Keratinocyte (primary cell): ENCODE results near the gene RPL32.

ENCODE experiments used
- EZH2 ChIP-seq: IDR thresholded peaks from one replicate; pipeline ENCODE4 v1.6.1; 2012; ENCODE audit warnings: inconsistent platforms, mild to moderate bottlenecking, low read length, moderate library complexity
- TF ChIP-seq, protein P1 (sequence below), 3 experiments: IDR thresholded peaks in 1 of 3; conservative IDR thresholded peaks in 1 of 3; optimal IDR thresholded peaks in 1 of 3; 2 replicates in 2 of 3; 3 replicates in 1 of 3; pipeline versions ENCODE3 to v1.5.1; 2011; ENCODE audit warnings: low read length in 3 of 3, mild to moderate bottlenecking in 3 of 3, moderate library complexity in 2 of 3, control low read depth in 1 of 3, inconsistent platforms in 1 of 3; ENCODE audit not compliant: insufficient read depth in 2 of 3; ENCODE audit errors: extremely low read depth in 1 of 3

- TF ChIP-seq, protein P1, sequence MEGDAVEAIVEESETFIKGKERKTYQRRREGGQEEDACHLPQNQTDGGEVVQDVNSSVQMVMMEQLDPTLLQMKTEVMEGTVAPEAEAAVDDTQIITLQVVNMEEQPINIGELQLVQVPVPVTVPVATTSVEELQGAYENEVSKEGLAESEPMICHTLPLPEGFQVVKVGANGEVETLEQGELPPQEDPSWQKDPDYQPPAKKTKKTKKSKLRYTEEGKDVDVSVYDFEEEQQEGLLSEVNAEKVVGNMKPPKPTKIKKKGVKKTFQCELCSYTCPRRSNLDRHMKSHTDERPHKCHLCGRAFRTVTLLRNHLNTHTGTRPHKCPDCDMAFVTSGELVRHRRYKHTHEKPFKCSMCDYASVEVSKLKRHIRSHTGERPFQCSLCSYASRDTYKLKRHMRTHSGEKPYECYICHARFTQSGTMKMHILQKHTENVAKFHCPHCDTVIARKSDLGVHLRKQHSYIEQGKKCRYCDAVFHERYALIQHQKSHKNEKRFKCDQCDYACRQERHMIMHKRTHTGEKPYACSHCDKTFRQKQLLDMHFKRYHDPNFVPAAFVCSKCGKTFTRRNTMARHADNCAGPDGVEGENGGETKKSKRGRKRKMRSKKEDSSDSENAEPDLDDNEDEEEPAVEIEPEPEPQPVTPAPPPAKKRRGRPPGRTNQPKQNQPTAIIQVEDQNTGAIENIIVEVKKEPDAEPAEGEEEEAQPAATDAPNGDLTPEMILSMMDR (optimal IDR thresholded peaks at IDR 0.05 in 1 of 3, IDR thresholded peaks at IDR 0.05 in 1 of 3, conservative IDR thresholded peaks at IDR 0.05 in 1 of 3; ENCODE audit: extremely low read depth in 1 of 3, insufficient read depth in 2 of 3, low read length in 3 of 3) = no peak
- TF ChIP-seq EZH2 = no peak
These were observed 35.7 kb upstream of the RPL32 start for GRCh38 chr3:12877040-12877439.
